K562 (cell line): ENCODE results near the gene ARID3A.

ENCODE experiments used
- EP300 ChIP-seq: IDR thresholded peaks from 2 replicates; pipeline ENCODE4 v1.6.1; 2012; ENCODE audit warnings: low read length, improper control_type of control experiment
- EZH2 ChIP-seq: IDR thresholded peaks from 2 replicates; pipeline ENCODE4 v1.6.1; 2012; ENCODE audit warnings: low read depth, mild to moderate bottlenecking, inconsistent platforms, low read length, borderline replicate concordance
- HDAC1 ChIP-seq, 2 experiments: fragments of 450-650 bp; IDR thresholded peaks; 2 replicates each; pipeline ENCODE4 v1.6.1; 2016 to 2017; ENCODE audit warnings: inconsistent platforms in 1 of 2, mild to moderate bottlenecking in 1 of 2, moderate library complexity in 1 of 2
- PCBP2 ChIP-seq: fragments of 200-400 bp; formaldehyde crosslinking; IDR thresholded peaks from 2 replicates; pipeline ENCODE4 v1.6.1; 2018; ENCODE audit warnings: low read length, low read depth, mild to moderate bottlenecking, moderate library complexity; ENCODE audit not compliant: poor library complexity, severe bottlenecking
- RUNX1 ChIP-seq: sonication (generic); IDR thresholded peaks from 2 replicates; pipeline ENCODE4 v1.6.1; 2016; ENCODE audit warnings: antibody characterized with exemption, low read depth
- SIN3B ChIP-seq: fragments of 450-650 bp; IDR thresholded peaks from 2 replicates; pipeline ENCODE4 v1.6.1; 2017; ENCODE audit warnings: low read depth, mild to moderate bottlenecking, moderate library complexity
- SPI1 ChIP-seq: IDR thresholded peaks from 2 replicates; pipeline ENCODE4 v1.6.1; 2011; ENCODE audit warnings: low read depth, low read length, control low read depth, borderline replicate concordance
- ZFP36 ChIP-seq: fragments of 150-350 bp; IDR thresholded peaks from 2 replicates; pipeline ENCODE4 v1.6.1; 2018; ENCODE audit warnings: low read length, low read depth; ENCODE audit not compliant: partially characterized antibody
- ZNF41 ChIP-seq: fragments of 250-450 bp; sonication (Bioruptor Pico); conservative IDR thresholded peaks from 2 replicates; pipeline ENCODE4 v1.4.0; 2020; ENCODE audit warnings: mild to moderate bottlenecking
- TF ChIP-seq, protein P1 (sequence below): sonication (generic); formaldehyde crosslinking; IDR thresholded peaks from 2 replicates; pipeline ENCODE4 v1.9.0; 2022; ENCODE audit warnings: mild to moderate bottlenecking, missing genetic modification reagents

DNA sequence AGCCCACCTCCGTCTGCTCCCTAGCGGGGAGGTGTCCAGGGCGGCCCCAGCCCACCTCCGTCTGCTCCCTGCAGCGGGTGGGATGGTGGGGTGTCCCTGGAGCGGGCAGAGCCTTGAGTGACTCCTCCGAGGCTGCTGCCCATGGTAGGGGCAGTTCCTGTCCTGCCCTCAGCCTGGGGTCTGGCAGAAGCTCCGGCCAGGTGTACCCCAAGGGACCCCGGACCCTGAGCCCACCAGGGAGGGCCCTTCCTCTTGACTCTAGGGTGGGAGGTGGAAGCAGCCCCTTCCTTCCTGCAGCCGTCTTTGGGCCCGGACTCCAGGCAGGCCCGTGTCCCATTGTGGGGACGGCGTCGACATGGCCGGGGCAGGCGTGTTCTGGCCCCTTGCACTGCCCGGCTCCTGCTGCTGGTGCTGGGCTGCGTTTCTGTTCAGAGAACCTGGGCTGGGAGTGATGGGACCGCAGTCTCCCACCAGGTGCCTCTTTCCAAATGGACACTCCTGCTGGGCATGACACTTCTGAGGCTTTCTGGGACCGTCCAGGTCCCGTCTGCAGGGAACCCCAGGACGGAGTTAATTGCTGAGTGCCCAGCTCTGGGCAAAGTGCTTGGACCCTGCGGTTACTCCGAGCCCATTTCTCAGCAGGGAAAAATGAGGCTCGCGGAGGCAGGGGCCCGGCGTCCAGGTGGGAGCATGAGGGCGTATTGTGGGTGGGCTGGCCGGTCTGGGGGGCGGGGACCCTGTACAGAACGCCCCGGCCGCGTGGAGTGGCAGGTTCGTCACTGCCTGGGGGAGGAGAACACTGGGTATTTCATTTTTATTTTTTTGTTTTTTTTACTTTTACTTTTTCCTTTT, 19.8 kb downstream of the ARID3A start:
- no peak for TF ChIP-seq SIN3B
- no peak for TF ChIP-seq ZFP36
- TF ChIP-seq EZH2 = no peak
- TF ChIP-seq PCBP2 = no peak
- no peak for TF ChIP-seq EP300
- TF ChIP-seq SPI1 = no peak
- no peak for TF ChIP-seq RUNX1
- TF ChIP-seq, protein P1, sequence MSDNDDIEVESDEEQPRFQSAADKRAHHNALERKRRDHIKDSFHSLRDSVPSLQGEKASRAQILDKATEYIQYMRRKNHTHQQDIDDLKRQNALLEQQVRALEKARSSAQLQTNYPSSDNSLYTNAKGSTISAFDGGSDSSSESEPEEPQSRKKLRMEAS (CRISPR knock-in tag) = no peak
- no peak for TF ChIP-seq HDAC1 (IDR thresholded peaks at IDR 0.05)
- TF ChIP-seq ZNF41 (CRISPR knock-in tag) = no peak
